Measurements from ENCODE around the gene CAPZB. TPM values are rescaled to one million over a fixed set of nuclear protein-coding genes. Genes with fewer than 3 reads are reported as not detected.

Gene CAPZB
- total RNA-seq, 3 donors from 2014 or later, result 112 to 114 (median 113) TPM

DNA sequence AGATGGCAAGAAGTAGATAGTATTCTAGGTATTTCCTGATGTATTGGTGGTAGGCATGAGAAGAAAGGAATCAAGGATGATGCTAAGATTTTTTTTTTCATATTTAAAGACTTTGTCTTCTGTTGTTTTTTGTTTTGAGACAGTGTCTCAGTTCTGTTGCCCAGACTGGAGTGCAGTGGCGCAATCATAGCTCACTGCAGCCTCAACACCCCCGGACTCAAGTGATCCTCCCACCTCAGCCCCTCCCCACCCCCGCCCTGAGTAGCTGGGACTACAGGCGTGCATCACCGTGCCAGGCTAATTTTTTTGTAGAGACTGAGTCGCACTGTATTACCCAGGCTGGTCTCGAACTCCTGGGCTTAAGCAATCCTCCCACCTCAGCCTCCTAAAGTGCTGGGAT, 2.8 kb upstream of the CAPZB start:
- Histone ChIP-seq H3K27me3 (no peaks in the 10 kb centered on the region), H3K4me3 (no peak overlapping the region), H3K27ac (peak overlapping the region; percentile 99 to 100), H3K36me3 (no peaks in the 10 kb centered on the region), H3K4me1 (peaks cover 0 to 6% of the 10 kb centered on the region in 2 donors), H3K9me3 (no peaks in the 10 kb centered on the region)
- no peak for DNase-seq (ENCODE audit: low spot score in 2 of 2)
- TF ChIP-seq POLR2A (IDR thresholded peaks at IDR 0.05) (no peak), POLR2AphosphoS5 (IDR thresholded peaks at IDR 0.05) (no peak), CTCF (IDR thresholded peaks at IDR 0.05) (no peak)
- intact Hi-C loops (cut with DNase I; ENCODE audit: low total_unique reads), result loop anchor here (10.0 kb wide), 2 partner anchors 53 to 83 kb away; no protein-coding TSS in a partner anchor

DNA sequence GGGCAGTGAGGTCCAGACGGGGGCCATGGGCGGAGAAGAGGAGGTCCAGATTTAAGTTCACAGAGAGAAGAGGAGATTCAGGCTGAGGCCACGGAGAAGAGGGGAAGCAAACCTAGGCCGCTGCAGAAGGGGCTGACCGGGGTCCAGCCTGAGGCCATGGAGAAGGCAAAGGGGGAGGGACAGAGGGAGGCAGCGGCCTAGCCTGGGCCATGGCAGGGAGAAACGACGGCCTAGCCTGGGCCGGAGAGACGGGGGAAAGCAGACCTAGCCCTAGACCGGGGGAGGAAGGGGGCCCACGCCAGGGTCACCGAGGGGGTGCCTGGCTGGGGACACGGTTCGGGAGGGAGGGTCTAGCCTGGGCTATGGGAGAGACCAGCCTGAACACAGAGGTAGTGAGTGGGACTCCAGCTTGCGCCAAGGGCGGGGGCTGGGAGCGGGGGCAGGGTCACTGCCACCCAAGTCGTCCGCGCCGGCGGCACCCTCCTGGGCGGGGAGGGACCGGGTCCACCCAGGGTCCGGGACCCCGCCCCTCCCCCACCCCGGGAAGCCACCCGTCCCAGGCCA, 459 bp downstream of the CAPZB start:
- TF ChIP-seq POLR2A (IDR thresholded peaks at IDR 0.05), result no peak
- no peaks in the 10 kb centered on the region for H3K36me3 ChIP-seq
- no peak for DNase-seq (ENCODE audit: low spot score in 2 of 2)
- peaks cover 4 to 28% of the 10 kb centered on the region in 2 donors for H3K4me1 ChIP-seq
- peak overlapping the region; percentile 99 to 100 for H3K27ac ChIP-seq
- no peaks in the 10 kb centered on the region for H3K27me3 ChIP-seq
- intact Hi-C loops (cut with DNase I; ENCODE audit: low total_unique reads), result loop anchor here (10.0 kb wide), 2 partner anchors 50 to 80 kb away; no protein-coding TSS in a partner anchor
- H3K4me3 ChIP-seq, result peak overlapping the region; percentile 99 to 100 (median 100)
- H3K9me3 ChIP-seq, result no peaks in the 10 kb centered on the region

GRCh38 chr1:19484338-19484797, 971 bp downstream of the CAPZB start:
- peak overlapping the region; percentile 99 to 100 for H3K27ac ChIP-seq
- no peak for TF ChIP-seq POLR2A (IDR thresholded peaks at IDR 0.05)
- TF ChIP-seq POLR2AphosphoS5 (IDR thresholded peaks at IDR 0.05), result no peak
- TF ChIP-seq CTCF (IDR thresholded peaks at IDR 0.05), result no peak
- no peaks in the 10 kb centered on the region for H3K27me3 ChIP-seq
- no peak for DNase-seq (ENCODE audit: low spot score in 2 of 2)
- peak overlapping the region; percentile 99 to 100 (median 100) for H3K4me3 ChIP-seq
- H3K4me1 ChIP-seq, result peaks cover 5 to 31% of the 10 kb centered on the region in 2 donors
- no peaks in the 10 kb centered on the region for H3K9me3 ChIP-seq
- intact Hi-C loops (cut with DNase I; ENCODE audit: low total_unique reads), result loop anchor here (10.0 kb wide), 2 partner anchors 50 to 80 kb away; no protein-coding TSS in a partner anchor
- H3K36me3 ChIP-seq, result no peaks in the 10 kb centered on the region

- TF ChIP-seq CTCF (IDR thresholded peaks at IDR 0.05) (no peak), POLR2AphosphoS5 (IDR thresholded peaks at IDR 0.05) (no peak)
- intact Hi-C loops (cut with DNase I; ENCODE audit: low total_unique reads), result loop anchor here (10.0 kb wide), 2 partner anchors 49 to 79 kb away; no protein-coding TSS in a partner anchor
- Histone ChIP-seq H3K9me3 (no peaks in the 10 kb centered on the region), H3K27ac (peak overlapping the region; percentile 20 to 99), H3K4me1 (peaks cover 5 to 33% of the 10 kb centered on the region in 2 donors), H3K27me3 (no peaks in the 10 kb centered on the region), H3K36me3 (no peaks in the 10 kb centered on the region), H3K4me3 (peak overlapping the region; percentile 99 to 100 (median 100))
- no peak for DNase-seq (ENCODE audit: low spot score in 2 of 2)
These were observed 1.6 kb downstream of the CAPZB start for GRCh38 chr1:19483691-19484090.

GRCh38 chr1:19483261-19483660, 2.1 kb downstream of the CAPZB start:
- Histone ChIP-seq H3K27me3 (no peaks in the 10 kb centered on the region), H3K36me3 (no peaks in the 10 kb centered on the region), H3K9me3 (no peaks in the 10 kb centered on the region), H3K27ac (peak overlapping the region; percentile 20 to 30), H3K4me1 (peaks cover 5 to 38% of the 10 kb centered on the region in 2 donors), H3K4me3 (peak overlapping the region; percentile 99 to 100 (median 100))
- TF ChIP-seq CTCF (IDR thresholded peaks at IDR 0.05), result no peak
- no peak for TF ChIP-seq POLR2AphosphoS5 (IDR thresholded peaks at IDR 0.05)
- no peak for TF ChIP-seq POLR2A (IDR thresholded peaks at IDR 0.05)
- intact Hi-C loops (cut with DNase I; ENCODE audit: low total_unique reads), result loop anchor here (10.0 kb wide), 2 partner anchors 48 to 78 kb away; no protein-coding TSS in a partner anchor
- DNase-seq (ENCODE audit: low spot score in 2 of 2), result no peak

All from breast epithelium (tissue), 4 donors.